ENCODE measurements around the gene SORBS1.

SORBS1 gene

DNA sequence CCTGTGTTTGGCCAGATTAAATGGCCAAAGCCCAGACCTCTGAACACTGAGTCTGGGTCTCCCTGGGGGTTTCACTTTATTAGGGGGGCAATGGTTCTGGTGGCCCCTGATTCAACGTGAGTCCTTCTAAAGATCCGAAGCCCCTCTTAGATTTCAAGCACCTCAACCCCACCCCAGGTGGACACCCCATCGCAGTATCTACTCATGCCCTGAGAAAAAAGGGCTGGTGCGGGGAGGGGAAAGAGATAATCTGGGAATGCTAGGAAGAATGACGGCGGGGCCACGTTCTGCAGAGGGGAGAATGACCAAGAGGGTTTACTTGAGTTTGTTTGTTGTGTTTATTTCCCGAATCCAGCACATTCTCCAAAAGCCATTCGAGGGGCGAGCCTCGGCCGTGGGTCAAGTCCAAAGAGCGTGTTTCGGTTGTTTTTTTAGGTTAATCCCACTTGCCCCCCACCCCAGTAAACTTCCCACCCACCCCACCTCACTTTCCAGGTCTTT, 271.2 kb downstream of the SORBS1 start:
- Histone ChIP-seq H3K4me1 (ENCODE audit: control insufficient read depth, insufficient read depth, low read length) (peaks cover 29% of the 10 kb centered on the region), H3K9me3 (ENCODE audit: control insufficient read depth, insufficient read depth, low read length) (no peaks in the 10 kb centered on the region), H3K27me3 (ENCODE audit: control insufficient read depth, insufficient read depth, low read length) (peaks cover 13% of the 10 kb centered on the region), H3K36me3 (ENCODE audit: control insufficient read depth, insufficient read depth, low read length) (peaks cover 3% of the 10 kb centered on the region), H3K4me3 (ENCODE audit: low read depth, low read length) (peak overlapping the region; percentile 67), H3K9ac (ENCODE audit: low read depth, low read length) (peak overlapping the region; percentile 84)

- Histone ChIP-seq H3K4me3 (ENCODE audit: low read depth, low read length) (peak overlapping the region; percentile 67), H3K36me3 (ENCODE audit: control insufficient read depth, insufficient read depth, low read length) (peaks cover 3% of the 10 kb centered on the region), H3K9me3 (ENCODE audit: control insufficient read depth, insufficient read depth, low read length) (no peaks in the 10 kb centered on the region), H3K27me3 (ENCODE audit: control insufficient read depth, insufficient read depth, low read length) (peaks cover 8% of the 10 kb centered on the region), H3K9ac (ENCODE audit: low read depth, low read length) (peak overlapping the region; percentile 19), H3K4me1 (ENCODE audit: control insufficient read depth, insufficient read depth, low read length) (peaks cover 29% of the 10 kb centered on the region)
Measured at GRCh38 chr10:95289003-95289920, 271.9 kb downstream of the SORBS1 start.

- Histone ChIP-seq H3K36me3 (ENCODE audit: control insufficient read depth, insufficient read depth, low read length) (peaks cover 3% of the 10 kb centered on the region), H3K4me1 (ENCODE audit: control insufficient read depth, insufficient read depth, low read length) (peaks cover 27% of the 10 kb centered on the region), H3K4me3 (ENCODE audit: low read depth, low read length) (peak overlapping the region; percentile 67), H3K9me3 (ENCODE audit: control insufficient read depth, insufficient read depth, low read length) (no peaks in the 10 kb centered on the region), H3K27me3 (ENCODE audit: control insufficient read depth, insufficient read depth, low read length) (no peaks in the 10 kb centered on the region), H3K9ac (ENCODE audit: low read depth, low read length) (peak overlapping the region; percentile 2)
Measured at GRCh38 chr10:95288303-95288702, 272.9 kb downstream of the SORBS1 start.

DNA sequence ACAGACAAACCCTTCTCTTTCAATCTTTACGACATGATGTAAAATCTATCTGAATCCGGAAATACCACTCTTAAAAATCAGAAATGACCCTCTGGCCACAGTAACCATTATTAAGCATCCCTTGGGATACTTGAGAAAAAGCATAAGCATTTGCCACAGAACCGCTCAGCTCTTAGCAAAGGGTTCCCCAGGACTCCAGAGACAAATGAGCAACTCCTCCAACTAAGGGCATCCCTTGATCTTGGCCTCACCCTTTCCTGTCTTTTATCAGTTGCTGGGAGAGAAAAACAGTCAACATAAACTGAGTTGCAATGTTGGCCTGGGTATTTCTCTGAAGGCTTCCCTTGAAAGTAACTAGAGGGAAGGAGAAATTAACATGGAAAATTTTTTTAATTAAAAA, 273.9 kb downstream of the SORBS1 start:
- Histone ChIP-seq H3K9ac (ENCODE audit: low read depth, low read length) (no peak overlapping the region), H3K4me1 (ENCODE audit: control insufficient read depth, insufficient read depth, low read length) (peaks cover 30% of the 10 kb centered on the region), H3K4me3 (ENCODE audit: low read depth, low read length) (peak overlapping the region; percentile 23), H3K9me3 (ENCODE audit: control insufficient read depth, insufficient read depth, low read length) (no peaks in the 10 kb centered on the region), H3K36me3 (ENCODE audit: control insufficient read depth, insufficient read depth, low read length) (peaks cover 3% of the 10 kb centered on the region), H3K27me3 (ENCODE audit: control insufficient read depth, insufficient read depth, low read length) (no peaks in the 10 kb centered on the region)

DNA sequence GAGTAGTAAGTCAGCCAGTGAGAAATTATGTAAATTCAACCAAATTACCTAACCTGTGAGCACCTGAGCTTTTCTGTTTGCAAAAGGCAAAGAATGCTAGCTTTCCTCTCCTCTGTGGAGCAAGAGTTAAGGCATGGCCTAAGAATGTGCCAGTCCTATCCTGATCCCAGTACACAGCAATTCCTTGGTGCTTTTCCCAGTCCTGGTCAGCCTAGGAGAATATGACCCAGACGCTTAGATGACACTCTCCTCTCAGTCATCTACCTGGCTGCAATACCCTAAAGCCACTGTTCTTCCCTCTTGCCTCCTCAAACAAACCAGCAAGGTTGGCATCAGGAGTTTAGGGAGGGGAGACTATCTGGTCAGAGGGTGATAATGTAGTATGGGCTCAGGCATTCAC, 274.5 kb downstream of the SORBS1 start:
- H3K4me3 ChIP-seq (ENCODE audit: low read depth, low read length): peak overlapping the region; percentile 28
- H3K9ac ChIP-seq (ENCODE audit: low read depth, low read length): no peak overlapping the region
- no peaks in the 10 kb centered on the region for H3K9me3 ChIP-seq (ENCODE audit: control insufficient read depth, insufficient read depth, low read length)
- peaks cover 3% of the 10 kb centered on the region for H3K36me3 ChIP-seq (ENCODE audit: control insufficient read depth, insufficient read depth, low read length)
- H3K27me3 ChIP-seq (ENCODE audit: control insufficient read depth, insufficient read depth, low read length): no peaks in the 10 kb centered on the region
- H3K4me1 ChIP-seq (ENCODE audit: control insufficient read depth, insufficient read depth, low read length): peaks cover 35% of the 10 kb centered on the region

DNA sequence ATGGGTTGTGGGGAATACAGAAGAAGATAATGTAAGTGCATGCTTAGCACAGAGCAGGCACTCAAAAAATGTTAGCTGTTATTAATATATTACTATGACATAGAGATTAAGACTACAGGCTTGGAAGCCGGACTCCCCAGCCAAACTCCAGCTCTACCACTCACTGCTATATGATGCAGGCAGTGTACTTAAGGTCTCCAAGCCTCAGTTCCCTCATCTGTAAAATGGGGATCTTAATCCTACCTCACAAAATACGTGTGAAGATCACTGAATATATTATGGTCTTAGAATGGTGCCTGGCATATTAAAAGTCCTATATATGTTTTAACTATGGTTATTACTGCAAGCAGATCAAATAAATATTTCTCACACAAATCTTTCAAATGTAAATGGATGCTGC, 275.6 kb downstream of the SORBS1 start:
- peaks cover 44% of the 10 kb centered on the region for H3K4me1 ChIP-seq (ENCODE audit: control insufficient read depth, insufficient read depth, low read length)
- H3K9ac ChIP-seq (ENCODE audit: low read depth, low read length): no peak overlapping the region
- no peak overlapping the region for H3K4me3 ChIP-seq (ENCODE audit: low read depth, low read length)
- H3K27me3 ChIP-seq (ENCODE audit: control insufficient read depth, insufficient read depth, low read length): no peaks in the 10 kb centered on the region
- H3K9me3 ChIP-seq (ENCODE audit: control insufficient read depth, insufficient read depth, low read length): no peaks in the 10 kb centered on the region
- peaks cover 3% of the 10 kb centered on the region for H3K36me3 ChIP-seq (ENCODE audit: control insufficient read depth, insufficient read depth, low read length)

DNA sequence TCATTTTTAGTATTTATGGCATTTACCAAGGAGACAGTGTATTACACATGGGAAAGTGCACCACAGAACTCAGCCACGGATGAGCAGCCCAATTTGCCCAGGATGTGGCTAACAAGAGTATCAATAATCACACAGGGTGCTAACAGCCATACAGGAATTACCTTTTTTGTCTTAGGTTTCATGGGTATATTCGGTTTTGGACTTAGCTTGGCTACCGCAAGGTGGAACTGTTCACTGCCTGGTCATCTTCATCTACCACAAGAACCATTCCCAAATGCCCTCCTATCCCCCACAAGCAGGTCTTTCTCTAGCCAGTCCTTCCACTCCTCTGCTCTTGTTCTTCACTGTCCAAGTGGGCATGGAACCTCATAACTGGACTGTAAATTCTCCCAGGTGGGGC, 276.4 kb downstream of the SORBS1 start:
- Histone ChIP-seq H3K4me1 (ENCODE audit: control insufficient read depth, insufficient read depth, low read length) (peaks cover 45% of the 10 kb centered on the region), H3K9ac (ENCODE audit: low read depth, low read length) (no peak overlapping the region), H3K9me3 (ENCODE audit: control insufficient read depth, insufficient read depth, low read length) (no peaks in the 10 kb centered on the region), H3K36me3 (ENCODE audit: control insufficient read depth, insufficient read depth, low read length) (peaks cover 3% of the 10 kb centered on the region), H3K27me3 (ENCODE audit: control insufficient read depth, insufficient read depth, low read length) (no peaks in the 10 kb centered on the region), H3K4me3 (ENCODE audit: low read depth, low read length) (no peak overlapping the region)

DNA sequence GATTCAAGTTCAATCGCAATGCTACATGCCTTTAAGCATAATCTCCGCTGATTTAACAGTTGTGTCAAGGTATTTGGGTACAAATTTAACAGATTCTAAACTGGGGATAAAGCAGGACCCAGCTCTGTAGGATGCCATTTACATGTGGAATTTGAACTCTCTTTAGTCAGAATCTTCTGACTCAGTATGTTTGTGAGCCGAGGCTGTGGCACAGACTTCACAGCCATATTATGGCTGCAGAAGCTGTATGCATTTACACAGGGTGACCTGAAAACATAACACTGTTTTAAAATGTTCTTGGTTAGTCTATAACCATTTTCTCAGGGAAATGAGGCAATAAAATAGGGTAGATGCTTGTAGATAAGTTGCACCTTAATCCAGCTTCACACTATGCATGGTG, 279.1 kb downstream of the SORBS1 start:
- no peak overlapping the region for H3K9ac ChIP-seq (ENCODE audit: low read depth, low read length)
- peaks cover 43% of the 10 kb centered on the region for H3K4me1 ChIP-seq (ENCODE audit: control insufficient read depth, insufficient read depth, low read length)
- no peak overlapping the region for H3K4me3 ChIP-seq (ENCODE audit: low read depth, low read length)
- no peaks in the 10 kb centered on the region for H3K27me3 ChIP-seq (ENCODE audit: control insufficient read depth, insufficient read depth, low read length)
- H3K9me3 ChIP-seq (ENCODE audit: control insufficient read depth, insufficient read depth, low read length): no peaks in the 10 kb centered on the region
- H3K36me3 ChIP-seq (ENCODE audit: control insufficient read depth, insufficient read depth, low read length): peaks cover 3% of the 10 kb centered on the region

DNA sequence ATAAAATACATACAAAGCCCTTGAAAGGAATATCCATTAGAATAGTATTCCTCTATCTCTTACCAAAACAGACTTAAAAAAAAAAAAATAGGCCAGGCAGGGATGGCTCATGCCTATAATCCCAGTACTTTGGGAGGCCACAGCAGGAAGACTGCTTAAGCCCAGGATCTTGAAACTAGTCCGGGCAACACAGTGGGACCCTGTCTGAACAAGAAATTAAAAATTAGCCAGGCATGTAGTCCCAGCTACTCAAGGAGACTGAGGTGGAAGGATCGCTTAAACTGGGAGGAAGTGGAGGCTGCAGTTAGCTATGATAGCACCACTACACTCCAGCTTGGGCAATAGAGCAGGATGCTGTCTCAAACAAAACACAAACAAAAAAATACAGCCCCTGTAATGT, 280.0 kb downstream of the SORBS1 start:
- Histone ChIP-seq H3K4me1 (ENCODE audit: control insufficient read depth, insufficient read depth, low read length) (peaks cover 42% of the 10 kb centered on the region), H3K9me3 (ENCODE audit: control insufficient read depth, insufficient read depth, low read length) (no peaks in the 10 kb centered on the region), H3K9ac (ENCODE audit: low read depth, low read length) (no peak overlapping the region), H3K36me3 (ENCODE audit: control insufficient read depth, insufficient read depth, low read length) (no peaks in the 10 kb centered on the region), H3K27me3 (ENCODE audit: control insufficient read depth, insufficient read depth, low read length) (no peaks in the 10 kb centered on the region), H3K4me3 (ENCODE audit: low read depth, low read length) (no peak overlapping the region)

DNA sequence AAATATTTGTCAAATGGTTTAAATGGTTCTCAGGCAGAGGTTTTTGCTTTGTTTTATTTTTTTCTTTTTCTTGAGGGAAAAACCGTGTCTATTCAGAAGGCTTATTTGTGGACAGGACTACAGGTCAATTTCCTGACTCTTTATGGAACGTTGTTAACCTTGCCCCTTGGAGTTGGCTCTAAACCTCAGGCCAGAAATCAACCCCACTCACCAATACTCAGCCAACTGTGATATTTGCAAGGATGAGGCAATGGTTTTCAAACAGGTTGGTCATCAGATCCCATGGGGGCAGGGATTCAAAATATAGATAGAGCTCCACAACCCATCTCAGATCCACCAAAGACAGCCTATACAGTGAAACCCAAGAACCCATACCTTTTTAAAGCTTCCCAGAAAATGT, 280.5 kb downstream of the SORBS1 start:
- no peak overlapping the region for H3K4me3 ChIP-seq (ENCODE audit: low read depth, low read length)
- peaks cover 44% of the 10 kb centered on the region for H3K4me1 ChIP-seq (ENCODE audit: control insufficient read depth, insufficient read depth, low read length)
- no peaks in the 10 kb centered on the region for H3K9me3 ChIP-seq (ENCODE audit: control insufficient read depth, insufficient read depth, low read length)
- no peak overlapping the region for H3K9ac ChIP-seq (ENCODE audit: low read depth, low read length)
- H3K27me3 ChIP-seq (ENCODE audit: control insufficient read depth, insufficient read depth, low read length): no peaks in the 10 kb centered on the region
- no peaks in the 10 kb centered on the region for H3K36me3 ChIP-seq (ENCODE audit: control insufficient read depth, insufficient read depth, low read length)

DNA sequence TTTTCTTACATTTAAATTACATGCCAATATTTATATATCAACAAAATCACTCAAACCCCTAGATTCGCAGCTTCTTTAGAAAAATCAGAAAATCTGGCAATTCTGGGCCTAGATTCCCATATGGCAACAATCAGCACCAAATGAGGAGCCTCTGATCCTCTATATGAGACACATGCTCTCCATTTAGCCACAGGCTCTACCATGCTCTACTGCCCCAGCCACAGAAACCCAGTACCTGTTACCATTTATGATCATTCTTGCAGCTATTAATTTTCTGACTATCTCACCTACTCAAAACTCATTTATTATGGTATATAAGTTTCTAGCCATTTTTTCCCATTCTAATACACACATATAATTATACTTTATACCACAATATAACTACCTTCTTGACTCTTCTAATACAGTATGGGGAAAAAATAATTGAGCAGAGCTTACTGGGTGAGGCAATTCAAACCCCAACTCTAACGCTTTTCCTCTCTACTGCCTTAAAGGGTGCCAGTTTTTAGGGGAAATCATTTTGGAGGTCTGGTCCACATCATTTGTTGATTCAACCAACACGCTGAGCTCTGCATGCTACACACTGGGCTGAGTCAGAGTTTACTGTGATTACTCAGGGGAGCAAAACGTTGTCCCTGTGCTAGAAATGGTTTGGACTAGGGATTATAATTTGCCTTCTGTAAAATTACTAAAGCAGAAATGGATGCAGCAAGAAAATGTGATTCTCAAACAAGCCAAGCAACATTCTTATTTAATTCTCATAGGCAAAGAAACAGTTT, 281.9 kb downstream of the SORBS1 start:
- peaks cover 40% of the 10 kb centered on the region for H3K4me1 ChIP-seq (ENCODE audit: control insufficient read depth, insufficient read depth, low read length)

More for the DNA sequence above, 281.9 kb downstream of the SORBS1 start:
- no peaks in the 10 kb centered on the region for H3K36me3 ChIP-seq (ENCODE audit: control insufficient read depth, insufficient read depth, low read length)
- no peak overlapping the region for H3K4me3 ChIP-seq (ENCODE audit: low read depth, low read length)
- no peaks in the 10 kb centered on the region for H3K9me3 ChIP-seq (ENCODE audit: control insufficient read depth, insufficient read depth, low read length)
- no peaks in the 10 kb centered on the region for H3K27me3 ChIP-seq (ENCODE audit: control insufficient read depth, insufficient read depth, low read length)
- no peak overlapping the region for H3K9ac ChIP-seq (ENCODE audit: low read depth, low read length)

Measured in iPS-15b (cell line).